HepG2 (cell line): Measurements from ENCODE around the gene USP34. TPM values are rescaled to one million over a fixed set of nuclear protein-coding genes. Genes with fewer than 3 reads are reported as not detected.

Experiments used
- ATAC-seq: fragments of 200-7000 bp; cut with Tn5 transposase; 3 replicates; pipeline ENCODE4 v1.9.1; 2020; ENCODE audit warnings: mild to moderate bottlenecking, moderate library complexity
- BruUV-seq: library from RNA; stranded (reverse); fragments of 400-500 nt; replicated peaks from 2 replicates; lab custom pipeline; 2021; lab: Mats Ljungman, UMichigan
- CTCF ChIA-PET: fragments of 300-600 bp; formaldehyde crosslinking; extraction: SDS; loops from one replicate; lab custom pipeline; 2021; ENCODE audit warnings: low total read pairs, inconsistent platforms, low intra/inter-chr PET ratio; lab: Yijun Ruan, JAX
- POLR2A ChIA-PET: fragments of 350-600 bp; sonication (Branson Sonifier 250); formaldehyde crosslinking; loops from one replicate; lab custom pipeline; 2020; ENCODE audit warnings: antibody characterized with exemption, inconsistent platforms; lab: Yijun Ruan, JAX
- DNase-seq: peaks from one replicate; pipeline ENCODE4 v3.0.0-alpha.2; 2015; ENCODE audit warnings: low spot score
- FAIRE-seq: peaks from 3 replicates; lab custom pipeline; 2011; peaks lifted over from hg19 to GRCh38; lab: Jason Lieb, UNC
- H2AFZ ChIP-seq: one replicate; pipeline ENCODE4 v1.6.1; 2011; ENCODE audit warnings: low read length, inconsistent platforms
- H3K27ac ChIP-seq: fragments of 300-600 bp; 3 replicates; pipeline ENCODE4 v1.8.0; 2011; ENCODE audit warnings: mixed run types, mild to moderate bottlenecking, mixed read lengths, low read length, inconsistent platforms; ENCODE audit not compliant: insufficient read depth; ENCODE audit errors: extremely low read length
- H3K27me3 ChIP-seq, 2 experiments: fragments of 200-600 bp in 1 of 2; 2 replicates in 1 of 2; 3 replicates in 1 of 2; pipeline versions ENCODE4 v1.6.0 to v1.8.0; 2011; ENCODE audit warnings: low read length in 2 of 2, mild to moderate bottlenecking in 2 of 2, moderate library complexity in 2 of 2, inconsistent platforms in 1 of 2; ENCODE audit not compliant: insufficient read depth in 2 of 2, control insufficient read depth in 1 of 2
- H3K36me3 ChIP-seq, 2 experiments: fragments of 200-600 bp in 1 of 2; replicated peaks in 1 of 2; 2 replicates in 1 of 2; 3 replicates in 1 of 2; pipeline versions ENCODE4 v1.5.1 to v1.8.0; 2011; ENCODE audit warnings: low read length in 2 of 2, inconsistent platforms in 1 of 2; ENCODE audit not compliant: insufficient read depth in 2 of 2, control insufficient read depth in 1 of 2
- H3K4me1 ChIP-seq: 2 replicates; pipeline ENCODE4 v1.5.1; 2012; ENCODE audit warnings: low read length, inconsistent platforms; ENCODE audit not compliant: insufficient read depth
- H3K4me2 ChIP-seq: 2 replicates; pipeline ENCODE4 v1.6.0; 2011; ENCODE audit warnings: low read depth, low read length, inconsistent platforms
- H3K4me3 ChIP-seq, 3 experiments: fragments of 200-600 bp in 1 of 3; sonication (generic), shearing (Covaris generic) in 1 of 3; replicated peaks in 1 of 3; 2 replicates each; pipeline ENCODE4 v1.5.1; 2011 to 2016; ENCODE audit warnings: low read length in 3 of 3, inconsistent platforms in 2 of 3, low read depth in 2 of 3, mild to moderate bottlenecking in 2 of 3, control low read depth in 1 of 3, mixed read lengths in 1 of 3; ENCODE audit not compliant: insufficient read depth in 1 of 3
- H3K79me2 ChIP-seq: one replicate; pipeline ENCODE4 v1.6.1; 2011; ENCODE audit warnings: low read length, inconsistent platforms; ENCODE audit not compliant: insufficient read depth
- H3K9ac ChIP-seq: 2 replicates; pipeline ENCODE4 v1.6.0; 2011; ENCODE audit warnings: mild to moderate bottlenecking, low read depth, low read length, inconsistent platforms; ENCODE audit not compliant: insufficient read depth
- H3K9me3 ChIP-seq: 2 replicates; pipeline ENCODE4 v1.5.1; 2012; ENCODE audit warnings: mild to moderate bottlenecking, low read length
- H4K20me1 ChIP-seq: 2 replicates; pipeline ENCODE4 v1.6.0; 2011; ENCODE audit warnings: inconsistent platforms, mild to moderate bottlenecking, low read length, moderate library complexity; ENCODE audit not compliant: insufficient read depth
- KDM5A ChIP-seq: fragments of 200-600 bp; sonication (generic); IDR thresholded peaks from 2 replicates; pipeline ENCODE4 v1.7.0; 2018; ENCODE audit warnings: antibody characterized with exemption, mild to moderate bottlenecking, low read length, borderline replicate concordance
- RELA ChIP-seq: sonication (generic); formaldehyde crosslinking; IDR thresholded peaks from 2 replicates; pipeline ENCODE4 v1.4.0; 2020; ENCODE audit warnings: missing genetic modification reagents
- REPIN1 ChIP-seq: sonication (generic); formaldehyde crosslinking; IDR thresholded peaks from 2 replicates; pipeline ENCODE4 v1.8.0; 2022; ENCODE audit warnings: missing genetic modification reagents, low read depth, mild to moderate bottlenecking, borderline replicate concordance
- ZNF18 ChIP-seq: sonication (generic); formaldehyde crosslinking; IDR thresholded peaks from 2 replicates; pipeline ENCODE4 v1.8.0; 2022; ENCODE audit warnings: mild to moderate bottlenecking, missing genetic modification reagents; ENCODE audit not compliant: insufficient replicate concordance
- WGBS: methylation state at CpG from one replicate; pipeline ENCODE4 v1.1.6; 2017; ENCODE audit warnings: low lambda C conversion rate; 5-methylcytosine and 5-hydroxymethylcytosine counted together
- in situ Hi-C: cut with HindIII; loops from 2 replicates; pipeline ENCODE4 v1.10.0; 2017; ENCODE audit warnings: low pct_unique_long_range_greater_than_20kb; ENCODE audit not compliant: extremely low pct_ligation_motif_present
- intact Hi-C: fragments of 100-400 bp; cut with micrococcal nuclease; formaldehyde crosslinking; loops from one replicate; pipeline ENCODE4 v1.10.0; 2022; ENCODE audit not compliant: unreplicated experiment
- polyA plus RNA-seq, 8 experiments: library from polyadenylated mRNA; depleted of rRNA in 3 of 8; stranded (reverse) in 7 of 8; unstranded in 1 of 8; fragments of >200 nt; fragmentation: Illumina TruSeq in 4 of 8; extraction: Trizol in 4 of 8; gene quantifications; 2 replicates each; pipeline versions ENCODE4 v1.2.1 to v1.2.3, GENCODE V29; 2011 to 2016; ENCODE audit warnings: low read depth in 4 of 8, missing spikeins in 1 of 8, mixed read lengths in 1 of 8; ENCODE audit not compliant: insufficient read depth in 1 of 8
- total RNA-seq, 5 experiments: library from RNA; depleted of rRNA; stranded (reverse); fragments of >200 nt; fragmentation: Illumina TruSeq; extraction: Trizol; gene quantifications; 2 replicates each; pipeline ENCODE4 v1.2.3, GENCODE V29; 2016; ENCODE audit warnings: low read depth in 1 of 5

Gene USP34
- total and polyA plus RNA-seq, 2 of the 13 experiments (the other 11 are each of a cell fraction or from before 2014, with no cell fraction given), result 99.2 to 100 TPM

- Histone ChIP-seq H3K4me2 (no peak overlapping the region), H3K27ac (no peak overlapping the region), H2AFZ (no peak overlapping the region), H3K4me3 (no peak overlapping the region), H3K27me3 (no peaks in the 10 kb centered on the region), H3K9ac (no peak overlapping the region), H3K4me1 (no peaks in the 10 kb centered on the region), H3K79me2 (no peaks in the 10 kb centered on the region), H3K9me3 (peaks cover 9% of the 10 kb centered on the region), H4K20me1 (no peaks in the 10 kb centered on the region), H3K36me3 (peaks cover 9 to 18% of the 10 kb centered on the region in 2 experiments)
- TF ChIP-seq REPIN1 (CRISPR knock-in tag) (no peak), KDM5A (no peak)
- no peak for ATAC-seq
- no peak for FAIRE-seq
- WGBS, result 93% methylated on average over 5 of the region's 5 CpGs
- intact Hi-C loops (no loop called here), in situ Hi-C loops (no loop called here)
- CTCF ChIA-PET, result no interaction called here
- POLR2A ChIA-PET, result interaction anchor here (1.6 kb wide), 2 partner anchors 15 to 18 kb away, joined by 5 to 6 read pairs; no protein-coding TSS in a partner anchor
- no peak for DNase-seq
- BruUV-seq, result no TSS peak
Measured at GRCh38 chr2:61162721-61163120, 308.2 kb downstream of the USP34 start.

GRCh38 chr2:61161888-61162287 lies 309.0 kb downstream of the USP34 start, which contains the start of gene C2orf74:
Gene C2orf74, plus strand, starts transcription at chr2:61162188. Its CDS starts 327 bp downstream, at chr2:61162515.
- peaks cover 9% of the 10 kb centered on the region for H3K9me3 ChIP-seq
- no peak within 1 kb of the TSS for H3K27ac ChIP-seq
- no peaks in the 10 kb centered on the region for H3K27me3 ChIP-seq
- H3K4me1 ChIP-seq, result no peaks in the 10 kb centered on the region
- ChIA-PET CTCF (no interaction called here), POLR2A (interaction anchor here (1.6 kb wide), 2 partner anchors 16 to 17 kb away, joined by 5 to 6 read pairs; no protein-coding TSS in a partner anchor)
- no peak for ATAC-seq
- no TSS peak for BruUV-seq
- H3K4me2 ChIP-seq, result no peak within 1 kb of the TSS
- H3K9ac ChIP-seq, result no peak within 1 kb of the TSS
- H4K20me1 ChIP-seq, result no peaks in the 10 kb centered on the region
- no peak for FAIRE-seq
- H3K4me3 ChIP-seq, result no peak within 1 kb of the TSS
- H2AFZ ChIP-seq, result no peak within 1 kb of the TSS
- peaks cover 9 to 18% of the 10 kb centered on the region in 2 experiments; a peak in 4 of 5 replicates for H3K36me3 ChIP-seq
- in situ Hi-C loops (no loop called here), intact Hi-C loops (no loop called here)
- H3K79me2 ChIP-seq, result no peaks in the 10 kb centered on the region
- DNase-seq, result no peak
- TF ChIP-seq RELA (CRISPR knock-in tag) (no peak), ZNF18 (CRISPR knock-in tag) (no peak)
- 94% methylated on average over 5 of the region's 5 CpGs for WGBS
